ENCODE data around the gene GNAZ. TPM values are rescaled to one million over a fixed set of nuclear protein-coding genes. Genes with fewer than 3 reads are reported as not detected.

The GNAZ gene
- total RNA-seq, 1 experiment from 2014 or later = 0.48 TPM

DNA sequence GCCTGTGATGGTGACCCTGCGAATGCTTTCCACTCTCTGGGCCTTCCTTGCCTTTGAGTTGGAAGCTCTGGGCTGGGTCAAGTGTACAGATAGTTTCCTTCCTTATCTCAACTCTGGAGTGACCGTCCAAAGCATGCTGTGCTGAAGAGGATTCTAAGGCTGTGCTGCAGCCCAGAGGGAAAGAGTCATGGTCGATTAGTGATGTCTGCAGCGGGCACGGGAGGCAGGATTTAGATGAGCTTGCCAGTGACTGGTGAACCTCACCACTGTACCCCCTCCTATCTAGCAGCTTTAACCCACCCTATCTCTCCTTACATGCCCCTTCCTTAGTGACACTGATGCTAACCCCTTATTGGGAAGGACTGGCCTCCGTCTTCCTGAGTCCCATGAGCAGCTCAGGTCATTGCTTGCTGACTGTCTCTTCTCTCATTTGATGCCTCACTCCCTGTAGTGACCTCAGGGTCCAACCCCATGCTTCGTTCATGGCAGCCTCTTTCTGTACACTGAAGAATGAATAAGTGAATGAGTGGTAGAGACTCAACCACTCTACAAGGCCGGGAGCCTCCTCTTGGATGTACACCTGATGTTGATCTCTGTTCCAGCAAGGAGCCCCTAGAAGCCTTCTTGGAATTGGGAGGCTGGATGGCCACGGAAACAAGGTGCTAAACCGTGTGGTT, 6.7 kb downstream of the GNAZ start:
- no peak overlapping the region for H3K4me3 ChIP-seq (ENCODE audit: low read depth, low read length)
- no TSS peak for BruUV-seq (replicated peaks)
- Mint-ChIP-seq H3K27ac (ENCODE audit: unreplicated experiment) (no peak overlapping the region), H3K4me1 (ENCODE audit: low read depth, unreplicated experiment) (peaks cover 10% of the 10 kb centered on the region), H3K27me3 (ENCODE audit: insufficient read depth, unreplicated experiment) (no peaks in the 10 kb centered on the region), H3K4me3 (ENCODE audit: unreplicated experiment) (no peak overlapping the region), H3K9me3 (ENCODE audit: unreplicated experiment) (no peaks in the 10 kb centered on the region), H3K36me3 (ENCODE audit: insufficient read depth, unreplicated experiment) (no peaks in the 10 kb centered on the region)
- TF ChIP-seq, protein P1, sequence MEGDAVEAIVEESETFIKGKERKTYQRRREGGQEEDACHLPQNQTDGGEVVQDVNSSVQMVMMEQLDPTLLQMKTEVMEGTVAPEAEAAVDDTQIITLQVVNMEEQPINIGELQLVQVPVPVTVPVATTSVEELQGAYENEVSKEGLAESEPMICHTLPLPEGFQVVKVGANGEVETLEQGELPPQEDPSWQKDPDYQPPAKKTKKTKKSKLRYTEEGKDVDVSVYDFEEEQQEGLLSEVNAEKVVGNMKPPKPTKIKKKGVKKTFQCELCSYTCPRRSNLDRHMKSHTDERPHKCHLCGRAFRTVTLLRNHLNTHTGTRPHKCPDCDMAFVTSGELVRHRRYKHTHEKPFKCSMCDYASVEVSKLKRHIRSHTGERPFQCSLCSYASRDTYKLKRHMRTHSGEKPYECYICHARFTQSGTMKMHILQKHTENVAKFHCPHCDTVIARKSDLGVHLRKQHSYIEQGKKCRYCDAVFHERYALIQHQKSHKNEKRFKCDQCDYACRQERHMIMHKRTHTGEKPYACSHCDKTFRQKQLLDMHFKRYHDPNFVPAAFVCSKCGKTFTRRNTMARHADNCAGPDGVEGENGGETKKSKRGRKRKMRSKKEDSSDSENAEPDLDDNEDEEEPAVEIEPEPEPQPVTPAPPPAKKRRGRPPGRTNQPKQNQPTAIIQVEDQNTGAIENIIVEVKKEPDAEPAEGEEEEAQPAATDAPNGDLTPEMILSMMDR (IDR thresholded peaks at IDR 0.05; ENCODE audit: insufficient read depth in 1 of 2, low read depth in 1 of 2, low read length in 1 of 2, severe bottlenecking in 1 of 2, unreplicated experiment in 1 of 2) = no peak
- POLR2A ChIA-PET = no interaction called here
- H3K36me3 ChIP-seq (ENCODE audit: control insufficient read depth, insufficient read depth, low read length) = no peaks in the 10 kb centered on the region
- CTCF ChIA-PET = interaction anchor here (0.6 kb wide), 1 partner anchor 612 kb away, joined by 6 read pairs; no protein-coding TSS in a partner anchor
- peaks cover 8% of the 10 kb centered on the region for H3K4me1 ChIP-seq
- H3K27me3 ChIP-seq (replicated peaks; ENCODE audit: control insufficient read depth, insufficient read depth, low read length) = no peaks in the 10 kb centered on the region
- no peak for DNase-seq
- no peaks in the 10 kb centered on the region for H3K9me3 ChIP-seq
- intact Hi-C loops (cut with micrococcal nuclease; ENCODE audit: unreplicated experiment) = no loop called here

DNA sequence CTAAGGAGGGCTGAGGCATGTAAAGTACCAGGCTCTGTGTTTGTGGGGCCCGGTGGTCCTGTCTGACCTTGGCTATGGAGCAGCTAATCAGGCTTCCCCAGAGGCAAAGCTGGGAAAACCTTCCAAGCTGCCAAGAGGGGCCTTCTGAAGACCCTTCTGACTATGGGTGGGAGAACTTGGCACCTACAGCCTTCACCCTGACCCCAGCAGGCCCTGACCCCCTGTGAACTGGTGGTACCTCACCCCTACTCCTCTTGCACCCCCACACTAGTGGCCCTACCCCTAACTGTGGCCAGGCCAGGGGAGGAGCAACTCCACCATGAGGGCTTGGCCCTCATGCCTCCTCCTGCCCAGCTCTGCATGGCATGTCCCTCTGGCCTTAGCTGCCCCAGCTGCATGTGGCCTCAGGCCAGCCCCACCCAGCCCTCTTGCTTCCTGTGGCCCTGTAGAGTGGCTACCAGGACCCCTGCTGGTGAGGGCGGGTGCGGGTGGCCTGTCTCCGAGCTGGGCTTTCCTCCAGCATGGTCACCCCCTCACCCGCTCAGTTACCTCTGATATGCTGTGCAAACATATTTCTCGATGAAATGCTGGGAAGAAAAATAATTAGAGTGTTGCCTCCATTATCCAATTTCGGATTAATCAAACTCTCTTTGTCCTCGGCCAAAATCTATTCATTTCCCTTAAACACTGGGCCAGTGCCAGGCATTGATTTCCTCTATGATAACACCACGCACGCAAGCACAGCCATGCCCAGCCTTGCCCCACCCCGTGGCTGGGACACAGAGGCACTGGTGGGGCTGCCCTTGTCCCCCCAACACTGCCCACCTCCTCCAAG, 7.5 kb downstream of the GNAZ start:
- no peaks in the 10 kb centered on the region for H3K9me3 Mint-ChIP-seq (ENCODE audit: unreplicated experiment)
- H3K27ac Mint-ChIP-seq (ENCODE audit: unreplicated experiment) = no peak overlapping the region
- no peaks in the 10 kb centered on the region for H3K27me3 ChIP-seq (replicated peaks; ENCODE audit: control insufficient read depth, insufficient read depth, low read length)
- TF ChIP-seq, protein P1 (IDR thresholded peaks at IDR 0.05; ENCODE audit: insufficient read depth in 1 of 2, low read depth in 1 of 2, low read length in 1 of 2, severe bottlenecking in 1 of 2, unreplicated experiment in 1 of 2) = no peak
- no TSS peak for BruUV-seq (replicated peaks)
- H3K27me3 Mint-ChIP-seq (ENCODE audit: insufficient read depth, unreplicated experiment) = no peaks in the 10 kb centered on the region
- H3K4me3 ChIP-seq (ENCODE audit: low read depth, low read length) = no peak overlapping the region
- ChIA-PET POLR2A (no interaction called here), CTCF (no interaction called here)
- H3K4me1 Mint-ChIP-seq (ENCODE audit: low read depth, unreplicated experiment) = peaks cover 10% of the 10 kb centered on the region
- H3K9me3 ChIP-seq = no peaks in the 10 kb centered on the region
- H3K36me3 ChIP-seq (ENCODE audit: control insufficient read depth, insufficient read depth, low read length) = no peaks in the 10 kb centered on the region
- no peaks in the 10 kb centered on the region for H3K36me3 Mint-ChIP-seq (ENCODE audit: insufficient read depth, unreplicated experiment)
- H3K4me3 Mint-ChIP-seq (ENCODE audit: unreplicated experiment) = no peak overlapping the region
- peaks cover 7% of the 10 kb centered on the region for H3K4me1 ChIP-seq
- DNase-seq = no peak
- intact Hi-C loops (cut with micrococcal nuclease; ENCODE audit: unreplicated experiment) = no loop called here

DNA sequence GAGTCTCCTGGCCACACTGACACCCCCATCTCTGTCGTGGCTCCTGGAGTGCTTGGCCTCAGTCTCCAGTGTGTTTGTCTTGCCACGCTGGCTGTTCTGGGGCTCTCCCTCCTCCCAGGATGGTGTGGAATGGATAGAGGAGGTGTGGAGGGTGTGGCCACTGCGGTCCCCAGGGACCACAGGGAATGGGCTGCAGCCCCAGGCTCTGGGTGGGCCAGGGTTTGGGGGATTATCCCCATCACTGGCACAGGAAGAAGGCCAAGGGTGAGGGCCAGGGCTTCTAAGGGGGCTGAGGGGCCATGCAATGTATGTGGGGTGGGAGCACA, 8.1 kb downstream of the GNAZ start:
- Histone ChIP-seq H3K27me3 (replicated peaks; ENCODE audit: control insufficient read depth, insufficient read depth, low read length) (no peaks in the 10 kb centered on the region), H3K36me3 (ENCODE audit: control insufficient read depth, insufficient read depth, low read length) (no peaks in the 10 kb centered on the region), H3K9me3 (no peaks in the 10 kb centered on the region), H3K4me1 (peaks cover 4% of the 10 kb centered on the region; the same call in 1 of the 2 replicates), H3K4me3 (ENCODE audit: low read depth, low read length) (no peak overlapping the region)
- H3K36me3 Mint-ChIP-seq (ENCODE audit: insufficient read depth, unreplicated experiment) = no peaks in the 10 kb centered on the region
- BruUV-seq (replicated peaks) = no TSS peak
- DNase-seq = no peak
- ChIA-PET POLR2A (no interaction called here), CTCF (no interaction called here)
- no peak overlapping the region for H3K27ac Mint-ChIP-seq (ENCODE audit: unreplicated experiment)
- H3K4me1 Mint-ChIP-seq (ENCODE audit: low read depth, unreplicated experiment) = peaks cover 10% of the 10 kb centered on the region
- H3K4me3 Mint-ChIP-seq (ENCODE audit: unreplicated experiment) = no peak overlapping the region
- H3K9me3 Mint-ChIP-seq (ENCODE audit: unreplicated experiment) = no peaks in the 10 kb centered on the region
- TF ChIP-seq, protein P1 (IDR thresholded peaks at IDR 0.05; ENCODE audit: insufficient read depth in 1 of 2, low read depth in 1 of 2, low read length in 1 of 2, severe bottlenecking in 1 of 2, unreplicated experiment in 1 of 2) = no peak
- intact Hi-C loops (cut with micrococcal nuclease; ENCODE audit: unreplicated experiment) = no loop called here
- no peaks in the 10 kb centered on the region for H3K27me3 Mint-ChIP-seq (ENCODE audit: insufficient read depth, unreplicated experiment)
